GM12878 (cell line): ENCODE results near the gene GEMIN5. TPM values are rescaled to one million over a fixed set of nuclear protein-coding genes. Genes with fewer than 3 reads are reported as not detected.

ENCODE experiments used
- ATAC-seq: fragments of 200-7000 bp; cut with Tn5 transposase; 3 replicates; pipeline ENCODE4 v1.9.1; 2020; ENCODE audit warnings: mild to moderate bottlenecking, moderate library complexity
- BruUV-seq: library from RNA; stranded (reverse); fragments of 400-500 nt; replicated peaks from 2 replicates; lab custom pipeline; 2021; lab: Mats Ljungman, UMichigan
- CTCF ChIA-PET: fragments of 300-600 bp; sonication (Branson Sonifier 250); formaldehyde crosslinking; extraction: SDS; loops from one replicate; lab custom pipeline; 2021; ENCODE audit warnings: inconsistent platforms; lab: Yijun Ruan, JAX
- POLR2A ChIA-PET: fragments of 350-600 bp; formaldehyde crosslinking; extraction: SDS; loops from one replicate; lab custom pipeline; 2021; ENCODE audit warnings: inconsistent platforms; lab: Charles Lee
- RAD21 ChIA-PET: fragments of 300-600 bp; sonication (Branson Sonifier 250); formaldehyde crosslinking; loops from one replicate; lab custom pipeline; 2023; ENCODE audit warnings: antibody characterized with exemption; ENCODE audit not compliant: unreplicated experiment; lab: Charles Lee
- SMC1A ChIA-PET: fragments of 300-600 bp; sonication (Branson Sonifier 250); formaldehyde crosslinking; loops from one replicate; lab custom pipeline; 2023; ENCODE audit not compliant: unreplicated experiment, uncharacterized antibody; lab: Charles Lee
- DNase-seq: peaks from one replicate; pipeline ENCODE4 v3.0.0-alpha.2; 2011; ENCODE audit warnings: low read depth, low spot score
- FAIRE-seq: peaks from 3 replicates; lab custom pipeline; 2011; peaks lifted over from hg19 to GRCh38; lab: Jason Lieb, UNC
- H2AFZ ChIP-seq: 2 replicates; pipeline ENCODE4 v1.6.0; 2011; ENCODE audit warnings: low read depth, low read length, control low read depth; ENCODE audit not compliant: control insufficient read depth
- H3K27ac ChIP-seq: 2 replicates; pipeline ENCODE4 v1.5.1; 2011; ENCODE audit warnings: control low read depth; ENCODE audit not compliant: control insufficient read depth, insufficient read depth
- H3K27me3 ChIP-seq, 2 experiments: replicated peaks in 1 of 2; 2 replicates each; pipeline versions ENCODE4 v1.6.0 to v1.6.1; 2011; ENCODE audit warnings: low read length in 1 of 2; ENCODE audit not compliant: control insufficient read depth in 2 of 2, insufficient read depth in 2 of 2
- H3K36me3 ChIP-seq, 2 experiments: 2 replicates each; pipeline ENCODE4 v1.5.1; 2011; ENCODE audit warnings: low read length in 1 of 2; ENCODE audit not compliant: control insufficient read depth in 2 of 2, insufficient read depth in 2 of 2
- H3K4me1 ChIP-seq: 2 replicates; pipeline ENCODE4 v1.6.1; 2011; ENCODE audit warnings: mild to moderate bottlenecking, low read length, moderate library complexity, mixed read lengths; ENCODE audit not compliant: control insufficient read depth, insufficient read depth
- H3K4me2 ChIP-seq: 2 replicates; pipeline ENCODE4 v1.6.0; 2011; ENCODE audit warnings: control low read depth; ENCODE audit not compliant: control insufficient read depth, insufficient read depth
- H3K4me3 ChIP-seq: fragments of 200-600 bp; sonication (generic); 2 replicates; pipeline ENCODE4 v1.5.1; 2016
- H3K79me2 ChIP-seq: 2 replicates; pipeline ENCODE4 v1.6.0; 2011; ENCODE audit warnings: low read length; ENCODE audit not compliant: control insufficient read depth, insufficient read depth
- H3K9ac ChIP-seq: 2 replicates; pipeline ENCODE4 v1.8.0; 2011; ENCODE audit warnings: low read length, control low read depth, mixed read lengths; ENCODE audit not compliant: control insufficient read depth, insufficient read depth
- H3K9me3 ChIP-seq: replicated peaks from 3 replicates; pipeline ENCODE4 v1.5.1; 2011; ENCODE audit warnings: mild to moderate bottlenecking, low read length; ENCODE audit not compliant: control insufficient read depth, insufficient read depth
- H4K20me1 ChIP-seq: 2 replicates; pipeline ENCODE4 v1.6.0; 2011; ENCODE audit not compliant: control insufficient read depth, insufficient read depth
- ATF2 ChIP-seq: IDR thresholded peaks from 2 replicates; pipeline ENCODE4 v1.6.1; 2012; ENCODE audit warnings: low read length, inconsistent platforms
- BCLAF1 ChIP-seq: fragments of 450-650 bp; IDR thresholded peaks from 2 replicates; pipeline ENCODE4 v1.6.1; 2017; ENCODE audit warnings: antibody characterized with exemption, mild to moderate bottlenecking, moderate library complexity
- CBFB ChIP-seq: IDR thresholded peaks from 2 replicates; pipeline ENCODE4 v1.6.1; 2016; ENCODE audit warnings: antibody characterized with exemption, low read depth
- CEBPZ ChIP-seq: fragments of 150-350 bp; IDR thresholded peaks from 2 replicates; pipeline ENCODE4 v1.6.1; 2016; ENCODE audit warnings: low read depth, low read length
- GABPA ChIP-seq: IDR thresholded peaks from 2 replicates; pipeline ENCODE4 v1.6.1; 2014; ENCODE audit warnings: antibody characterized with exemption, low read depth, mild to moderate bottlenecking, inconsistent platforms
- HCFC1 ChIP-seq: fragments of 150-350 bp; IDR thresholded peaks from 2 replicates; pipeline ENCODE4 v1.6.1; 2014; ENCODE audit warnings: low read length
- POU2F2 ChIP-seq: IDR thresholded peaks from 3 replicates; pipeline ENCODE4 v1.6.1; 2011; ENCODE audit warnings: low read depth, mild to moderate bottlenecking, low read length, borderline replicate concordance
- TBL1XR1 ChIP-seq: IDR thresholded peaks from 2 replicates; pipeline ENCODE4 v1.6.1; 2012; ENCODE audit warnings: low read depth, low read length, improper control_type of control experiment
- USF2 ChIP-seq: IDR thresholded peaks from 2 replicates; pipeline ENCODE4 v1.6.1; 2011; ENCODE audit warnings: low read depth, low read length, improper control_type of control experiment, borderline replicate concordance
- ZBTB33 ChIP-seq: fragments of 450-650 bp; IDR thresholded peaks from 2 replicates; pipeline ENCODE4 v1.6.1; 2017; ENCODE audit warnings: mild to moderate bottlenecking
- WGBS: methylation state at CpG from one replicate; pipeline ENCODE4 v1.1.6; 2016; ENCODE audit warnings: low lambda C conversion rate; ENCODE audit not compliant: insufficient replicate concordance, insufficient coverage; ENCODE audit errors: missing lambda C conversion rate; 5-methylcytosine and 5-hydroxymethylcytosine counted together
- in situ Hi-C: fragments of 300-500 bp; cut with MboI; formaldehyde crosslinking; loops from 9 replicates; pipeline ENCODE4 v1.14.3; 2018; ENCODE audit warnings: mixed read lengths
- intact Hi-C: fragments of 100-400 bp; cut with micrococcal nuclease; formaldehyde crosslinking; loops from one replicate; pipeline ENCODE4 v1.14.2; 2022; ENCODE audit not compliant: unreplicated experiment
- polyA plus RNA-seq, 11 experiments: library from polyadenylated mRNA; depleted of rRNA in 4 of 11; unstranded in 6 of 11; stranded (reverse) in 5 of 11; fragments of >200 nt; fragmentation: Nextera tagmentation in 4 of 11; fragmentation: Illumina TruSeq in 1 of 11; extraction: Ambion mirVana in 4 of 11; extraction: Trizol in 1 of 11; gene quantifications; 1 replicate in 1 of 11; 2 replicates in 10 of 11; pipeline versions ENCODE4 v1.2.1 to v1.2.3, GENCODE V29; 2011 to 2016; ENCODE audit warnings: inconsistent platforms in 2 of 11, missing spikeins in 2 of 11, low read depth in 1 of 11
- total RNA-seq, 4 experiments: library from RNA; depleted of rRNA in 3 of 4; stranded (reverse); fragments of >200 nt in 3 of 4; fragmentation: Illumina TruSeq in 1 of 4; extraction: Trizol in 1 of 4; gene quantifications; 2 replicates each; pipeline versions ENCODE4 v1.2.1 to v1.2.3, GENCODE V29; 2013 to 2021

The GEMIN5 gene
- total and polyA plus RNA-seq, 10 of the 15 experiments (the other 5 are each of a cell fraction or from before 2014, with no cell fraction given) = 6.3 to 29.8 (median 23.3) TPM

GRCh38 chr5:154885439-154885838 lies 52.6 kb downstream of the GEMIN5 start (continued):
- TF ChIP-seq ZBTB33 = no peak
- TF ChIP-seq TBL1XR1 = no peak
- TF ChIP-seq CBFB = no peak
- TF ChIP-seq, all 136 proteins: peak for 0

- Histone ChIP-seq H3K27me3 (no peaks in the 10 kb centered on the region), H3K4me2 (no peak overlapping the region), H3K9me3 (peaks cover 14% of the 10 kb centered on the region; the same call in 2 of the 3 replicates), H3K4me1 (no peaks in the 10 kb centered on the region), H3K36me3 (peaks cover 7 to 23% of the 10 kb centered on the region in 2 experiments), H2AFZ (no peak overlapping the region), H3K27ac (no peak overlapping the region), H3K4me3 (no peak overlapping the region), H4K20me1 (no peaks in the 10 kb centered on the region), H3K79me2 (no peaks in the 10 kb centered on the region), H3K9ac (no peak overlapping the region)
- WGBS = 98% methylated on average over 8 of the region's 8 CpGs
- intact Hi-C loops (no loop called here), in situ Hi-C loops (no loop called here)
- POLR2A ChIA-PET = interaction anchor here (0.6 kb wide), 1 partner anchor 37 kb away, joined by 7 read pairs; no protein-coding TSS in a partner anchor
- BruUV-seq = no TSS peak
- CTCF ChIA-PET = no interaction called here
- DNase-seq = no peak
- SMC1A ChIA-PET = interaction anchor here (0.9 kb wide), 1 partner anchor 34 kb away, joined by 4 read pairs; the partner anchor contains the start of gene FAXDC2
- RAD21 ChIA-PET = no interaction called here
- ATAC-seq = no peak
- FAIRE-seq = no peak
- TF ChIP-seq ATF2 = no peak
- TF ChIP-seq USF2 = no peak
- no peak for TF ChIP-seq CEBPZ
- no peak for TF ChIP-seq GABPA
- TF ChIP-seq HCFC1 = no peak
- TF ChIP-seq POU2F2 = no peak
- no peak for TF ChIP-seq BCLAF1
Measured at GRCh38 chr5:154884424-154884823, 53.6 kb downstream of the GEMIN5 start.
